ENCODE data around the gene GALNT2. TPM values are rescaled to one million over a fixed set of nuclear protein-coding genes. Genes with fewer than 3 reads are reported as not detected.

Gene GALNT2
- total and polyA plus RNA-seq, 2 of the 13 experiments (the other 11 are each of a cell fraction or from before 2014, with no cell fraction given), result 39.3 to 39.6 TPM

- TF ChIP-seq CBFB (CRISPR knock-in tag; IDR thresholded peaks at IDR 0.05) (no peak), NFRKB (IDR thresholded peaks at IDR 0.05) (no peak), REST (IDR thresholded peaks at IDR 0.05; ENCODE audit: borderline replicate concordance in 1 of 2, low read depth in 1 of 2, low read length in 2 of 2) (no peak), ZNF639 (CRISPR knock-in tag; conservative IDR thresholded peaks at IDR 0.05) (no peak), ZSCAN21 (CRISPR knock-in tag; IDR thresholded peaks at IDR 0.05; ENCODE audit: borderline replicate concordance) (no peak), HNF1A (IDR thresholded peaks at IDR 0.05; ENCODE audit: low read depth) (no peak), HNF1A (CRISPR knock-in tag; IDR thresholded peaks at IDR 0.05; ENCODE audit: borderline replicate concordance) (no peak), SMC3 (IDR thresholded peaks at IDR 0.05; ENCODE audit: low read length) (peak; percentile 47; the same call in 1 of the 2 replicates), ZNF781 (CRISPR knock-in tag; IDR thresholded peaks at IDR 0.05; ENCODE audit: borderline replicate concordance, not compliant biosample characterization) (no peak), MZF1 (CRISPR knock-in tag; IDR thresholded peaks at IDR 0.05; ENCODE audit: borderline replicate concordance) (no peak)
Measured at GRCh38 chr1:230215031-230215430, 148.0 kb downstream of the GALNT2 start (continued).

All from HepG2 (cell line).